Fibroblast of lung (primary cell): ENCODE results near the gene CHAF1B. TPM values are rescaled to one million over a fixed set of nuclear protein-coding genes. Genes with fewer than 3 reads are reported as not detected.

ENCODE experiments used
- DNase-seq, 2 donors: peaks; one replicate each; pipeline versions ENCODE4 v3.0.0 to v3.0.0-alpha.2; 2010; ENCODE audit warnings: low read depth in 2 of 2
- H2AFZ ChIP-seq: 2 replicates; pipeline ENCODE4 v1.5.1; 2012; ENCODE audit warnings: low read length, control low read depth, inconsistent platforms
- H3K27ac ChIP-seq: 2 replicates; pipeline ENCODE4 v1.5.1; 2011; ENCODE audit warnings: low read length, control low read depth; ENCODE audit not compliant: insufficient read depth
- H3K27me3 ChIP-seq: 2 replicates; pipeline ENCODE4 v1.5.1; 2011; ENCODE audit warnings: mild to moderate bottlenecking, low read length; ENCODE audit not compliant: control insufficient read depth, insufficient read depth
- H3K36me3 ChIP-seq: 2 replicates; pipeline ENCODE4 v1.5.1; 2011; ENCODE audit warnings: low read length; ENCODE audit not compliant: control insufficient read depth, insufficient read depth
- H3K4me1 ChIP-seq: 2 replicates; pipeline ENCODE4 v1.5.1; 2011; ENCODE audit warnings: low read length; ENCODE audit not compliant: control insufficient read depth, insufficient read depth; ENCODE audit errors: extremely low read depth
- H3K4me2 ChIP-seq: 2 replicates; pipeline ENCODE4 v1.5.1; 2011; ENCODE audit warnings: low read length, control low read depth; ENCODE audit not compliant: insufficient read depth; ENCODE audit errors: extremely low read depth
- H3K4me3 ChIP-seq, 4 experiments: fragments of 200-600 bp in 1 of 4; sonication (generic) in 1 of 4; replicated peaks in 1 of 4; 2 replicates each; pipeline ENCODE4 v1.5.1; 2011 to 2016; ENCODE audit warnings: low read length in 4 of 4, low read depth in 3 of 4, mild to moderate bottlenecking in 3 of 4, control low read depth in 2 of 4, inconsistent platforms in 1 of 4, mixed read lengths in 1 of 4; ENCODE audit not compliant: insufficient read depth in 1 of 4; ENCODE audit errors: control extremely low read depth in 1 of 4
- H3K79me2 ChIP-seq: 2 replicates; pipeline ENCODE4 v1.5.1; 2012; ENCODE audit warnings: mild to moderate bottlenecking, low read length, inconsistent platforms; ENCODE audit not compliant: control insufficient read depth, insufficient read depth
- H3K9ac ChIP-seq: 2 replicates; pipeline ENCODE4 v1.5.1; 2011; ENCODE audit warnings: mild to moderate bottlenecking, low read length, control low read depth; ENCODE audit not compliant: insufficient read depth
- H3K9me3 ChIP-seq: 2 replicates; pipeline ENCODE4 v1.5.1; 2012; ENCODE audit warnings: low read depth, low read length; ENCODE audit not compliant: control insufficient read depth, insufficient read depth
- H4K20me1 ChIP-seq: 2 replicates; pipeline ENCODE4 v1.5.1; 2011; ENCODE audit warnings: low read length; ENCODE audit not compliant: control insufficient read depth, insufficient read depth; ENCODE audit errors: extremely low read depth
- EZH2 ChIP-seq: IDR thresholded peaks from 2 replicates; pipeline ENCODE4 v1.5.1; 2012; ENCODE audit warnings: low read length, control low read depth, mild to moderate bottlenecking; ENCODE audit errors: missing control alignments
- polyA plus RNA-seq, 2 donors: library from polyadenylated mRNA; depleted of rRNA in 1 of 2; stranded (reverse) in 1 of 2; unstranded in 1 of 2; fragments of >200 nt; gene quantifications; 2 replicates each; pipeline ENCODE4 v1.2.1, GENCODE V29; 2011 to 2012; ENCODE audit warnings: missing spikeins in 1 of 2
- total RNA-seq: library from RNA; depleted of rRNA; stranded (reverse); fragments of >200 nt; gene quantifications from 2 replicates; pipeline ENCODE4 v1.2.1, GENCODE V29; 2014
- TF ChIP-seq, protein P1 (sequence below), 2 donors: IDR thresholded peaks in 1 of 2; conservative IDR thresholded peaks in 1 of 2; 1 replicate in 1 of 2; 2 replicates in 1 of 2; pipeline ENCODE4 v1.5.1; 2011 to 2012; ENCODE audit warnings: low read length in 2 of 2, control low read depth in 1 of 2, inconsistent platforms in 1 of 2, low read depth in 1 of 2, mild to moderate bottlenecking in 1 of 2

Gene CHAF1B
- total and polyA plus RNA-seq, 2 donors (not counting 1 experiment from before 2014, with no cell fraction given): 0.99 to 5.2 TPM

DNA sequence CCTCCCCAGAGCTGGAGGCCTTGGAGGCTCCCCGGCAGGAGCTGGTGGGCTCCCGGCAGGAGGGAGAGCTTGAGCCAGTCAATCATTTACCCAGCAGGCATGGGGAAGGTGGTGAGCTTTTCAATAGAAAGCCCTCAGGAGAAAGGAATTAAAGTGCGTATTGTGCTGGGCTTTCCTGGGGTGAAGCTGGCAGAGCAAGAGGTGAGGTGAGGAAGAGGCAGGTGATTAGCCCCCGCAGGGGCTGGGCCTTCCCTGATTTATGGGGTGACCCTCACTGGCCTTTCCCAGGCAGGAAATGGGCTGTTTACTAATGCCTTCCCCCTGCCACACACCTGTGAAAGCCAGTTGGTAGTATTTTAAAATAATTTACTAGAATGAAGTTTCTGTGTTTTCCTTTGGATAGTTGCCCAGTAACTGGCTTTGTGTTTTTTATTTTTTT is 68.9 kb downstream of the CHAF1B start:
- H3K9ac ChIP-seq: no peak overlapping the region
- no peak for DNase-seq
- H3K79me2 ChIP-seq: no peaks in the 10 kb centered on the region
- TF ChIP-seq, protein P1, sequence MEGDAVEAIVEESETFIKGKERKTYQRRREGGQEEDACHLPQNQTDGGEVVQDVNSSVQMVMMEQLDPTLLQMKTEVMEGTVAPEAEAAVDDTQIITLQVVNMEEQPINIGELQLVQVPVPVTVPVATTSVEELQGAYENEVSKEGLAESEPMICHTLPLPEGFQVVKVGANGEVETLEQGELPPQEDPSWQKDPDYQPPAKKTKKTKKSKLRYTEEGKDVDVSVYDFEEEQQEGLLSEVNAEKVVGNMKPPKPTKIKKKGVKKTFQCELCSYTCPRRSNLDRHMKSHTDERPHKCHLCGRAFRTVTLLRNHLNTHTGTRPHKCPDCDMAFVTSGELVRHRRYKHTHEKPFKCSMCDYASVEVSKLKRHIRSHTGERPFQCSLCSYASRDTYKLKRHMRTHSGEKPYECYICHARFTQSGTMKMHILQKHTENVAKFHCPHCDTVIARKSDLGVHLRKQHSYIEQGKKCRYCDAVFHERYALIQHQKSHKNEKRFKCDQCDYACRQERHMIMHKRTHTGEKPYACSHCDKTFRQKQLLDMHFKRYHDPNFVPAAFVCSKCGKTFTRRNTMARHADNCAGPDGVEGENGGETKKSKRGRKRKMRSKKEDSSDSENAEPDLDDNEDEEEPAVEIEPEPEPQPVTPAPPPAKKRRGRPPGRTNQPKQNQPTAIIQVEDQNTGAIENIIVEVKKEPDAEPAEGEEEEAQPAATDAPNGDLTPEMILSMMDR (conservative IDR thresholded peaks at IDR 0.05 in 1 of 2, IDR thresholded peaks at IDR 0.05 in 1 of 2; ENCODE audit: low read depth in 1 of 2, low read length in 2 of 2): no peak
- TF ChIP-seq EZH2: no peak
- H3K4me1 ChIP-seq: no peaks in the 10 kb centered on the region
- no peaks in the 10 kb centered on the region for H3K36me3 ChIP-seq
- H4K20me1 ChIP-seq: no peaks in the 10 kb centered on the region
- H3K4me2 ChIP-seq: no peak overlapping the region
- H2AFZ ChIP-seq: no peak overlapping the region
- H3K27me3 ChIP-seq: no peaks in the 10 kb centered on the region
- H3K27ac ChIP-seq: no peak overlapping the region
- H3K4me3 ChIP-seq: no peak overlapping the region
- H3K9me3 ChIP-seq: no peaks in the 10 kb centered on the region

DNA sequence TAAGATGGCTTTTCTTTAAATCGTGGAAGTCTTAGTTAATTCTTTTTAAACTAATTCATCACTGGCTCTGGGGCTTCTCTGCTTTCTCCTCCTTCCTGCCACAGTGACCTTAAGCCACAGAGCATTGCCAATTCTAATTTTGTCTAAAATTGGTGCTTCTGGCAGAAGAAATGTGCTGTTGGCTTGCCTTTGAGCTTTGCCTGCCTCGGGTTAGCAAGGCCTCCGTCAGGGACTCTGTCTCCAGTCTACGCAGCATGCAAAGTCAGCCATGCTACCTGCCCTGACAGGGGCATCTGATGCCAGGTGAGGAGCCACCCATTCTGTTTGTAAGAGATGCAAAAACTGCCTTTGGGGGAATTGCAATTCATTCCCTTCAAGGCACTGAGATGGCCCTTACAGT is 69.5 kb downstream of the CHAF1B start:
- Histone ChIP-seq H3K27me3 (no peaks in the 10 kb centered on the region), H3K27ac (no peak overlapping the region), H3K4me2 (no peak overlapping the region), H3K9ac (no peak overlapping the region), H4K20me1 (no peaks in the 10 kb centered on the region), H3K9me3 (no peaks in the 10 kb centered on the region), H3K4me3 (no peak overlapping the region), H2AFZ (no peak overlapping the region), H3K36me3 (no peaks in the 10 kb centered on the region), H3K4me1 (no peaks in the 10 kb centered on the region), H3K79me2 (no peaks in the 10 kb centered on the region)
- TF ChIP-seq, protein P1 (conservative IDR thresholded peaks at IDR 0.05 in 1 of 2, IDR thresholded peaks at IDR 0.05 in 1 of 2; ENCODE audit: low read depth in 1 of 2, low read length in 2 of 2): no peak
- TF ChIP-seq EZH2: no peak
- peak in 1 of 2 donors; percentile 15 for DNase-seq

- no peak overlapping the region for H2AFZ ChIP-seq
- no peaks in the 10 kb centered on the region for H3K79me2 ChIP-seq
- H3K9me3 ChIP-seq: no peaks in the 10 kb centered on the region
- TF ChIP-seq EZH2: no peak
- no peaks in the 10 kb centered on the region for H4K20me1 ChIP-seq
- no peak overlapping the region for H3K27ac ChIP-seq
- peak in 1 of 2 donors; percentile 20 for DNase-seq
- H3K27me3 ChIP-seq: no peaks in the 10 kb centered on the region
- H3K4me2 ChIP-seq: no peak overlapping the region
- no peak overlapping the region for H3K4me3 ChIP-seq
- no peaks in the 10 kb centered on the region for H3K36me3 ChIP-seq
- no peaks in the 10 kb centered on the region for H3K4me1 ChIP-seq
- H3K9ac ChIP-seq: no peak overlapping the region
Measured at GRCh38 chr21:36456729-36457414, 71.7 kb downstream of the CHAF1B start.
